Stimulated activated CD4-positive, alpha-beta T cell treated with anti-CD3 and anti-CD28 coated beads, Interleukin-4, amount 100 ng/mL, for 24 hours (primary cell): ENCODE data around the gene RABAC1.

Experiments
- DNase-seq: peaks from one replicate; pipeline ENCODE4 v3.0.0-alpha.2; 2020

RABAC1 gene

GRCh38 chr19:41988947-41989346 lies 29.8 kb upstream of the RABAC1 start:
- DNase-seq = no peak

- no peak for DNase-seq
These were observed 28.2 kb upstream of the RABAC1 start for GRCh38 chr19:41987141-41987860.

- no peak for DNase-seq
These were observed 25.8 kb upstream of the RABAC1 start for GRCh38 chr19:41984961-41985360.

- DNase-seq = no peak
These were observed 22.6 kb upstream of the RABAC1 start for GRCh38 chr19:41981724-41982123.

GRCh38 chr19:41978470-41978869 lies 19.3 kb upstream of the RABAC1 start:
- DNase-seq = no peak

GRCh38 chr19:41977916-41978315 lies 18.8 kb upstream of the RABAC1 start:
- DNase-seq = no peak

- no peak for DNase-seq
These were observed 15.5 kb upstream of the RABAC1 start for GRCh38 chr19:41974652-41975051.

GRCh38 chr19:41971363-41971762 lies 12.2 kb upstream of the RABAC1 start:
- no peak for DNase-seq

GRCh38 chr19:41969772-41970458 lies 10.8 kb upstream of the RABAC1 start:
- DNase-seq = no peak

GRCh38 chr19:41968751-41969595 lies 9.9 kb upstream of the RABAC1 start:
- DNase-seq = no peak

GRCh38 chr19:41967054-41967783 lies 8.1 kb upstream of the RABAC1 start:
- no peak for DNase-seq

GRCh38 chr19:41965106-41965505 lies 6.0 kb upstream of the RABAC1 start:
- no peak for DNase-seq

- DNase-seq = no peak
These were observed 1.9 kb upstream of the RABAC1 start for GRCh38 chr19:41960973-41961372.

GRCh38 chr19:41958367-41959055 lies 610 bp downstream of the RABAC1 start:
- peak; percentile 84 for DNase-seq

- DNase-seq = peak; percentile 30
These were observed 1.2 kb downstream of the RABAC1 start for GRCh38 chr19:41957838-41958366.

- no peak for DNase-seq
These were observed 1.8 kb downstream of the RABAC1 start for GRCh38 chr19:41957161-41957837.

- DNase-seq = no peak
These were observed 2.5 kb downstream of the RABAC1 start for GRCh38 chr19:41956621-41957020.

- DNase-seq = no peak
These were observed 3.6 kb downstream of the RABAC1 start for GRCh38 chr19:41955521-41955920.

GRCh38 chr19:41951686-41952172 lies 7.4 kb downstream of the RABAC1 start:
- DNase-seq = peak; percentile 91

GRCh38 chr19:41947091-41947490 lies 12.0 kb downstream of the RABAC1 start:
- no peak for DNase-seq

GRCh38 chr19:41945135-41945766 lies 13.9 kb downstream of the RABAC1 start:
- DNase-seq = peak; percentile 92
